Gastrocnemius medialis (tissue), 4 donors: ENCODE measurements around the gene MAGOHB.
A peak's percentile ranks its signal among the peaks of the same experiment; 100 is the strongest.

ENCODE experiments used
- POLR2A ChIP-seq, 2 donors: fragments of 450-650 bp; IDR thresholded peaks; one replicate each; pipeline ENCODE4 v1.6.1; 2017; ENCODE audit warnings: antibody characterized with exemption in 2 of 2, mild to moderate bottlenecking in 2 of 2, moderate library complexity in 2 of 2
- TF ChIP-seq, protein P1 (sequence below), 5 experiments: fragments of 450-650 bp in 3 of 5; fragments of 200-600 bp in 2 of 5; sonication (generic) in 2 of 5; IDR thresholded peaks in 4 of 5; conservative IDR thresholded peaks in 1 of 5; 1 replicate in 4 of 5; 2 replicates in 1 of 5; pipeline ENCODE4 v1.5.1; 2016 to 2019; ENCODE audit warnings: antibody characterized with exemption in 5 of 5, mild to moderate bottlenecking in 3 of 5, moderate library complexity in 3 of 5

DNA sequence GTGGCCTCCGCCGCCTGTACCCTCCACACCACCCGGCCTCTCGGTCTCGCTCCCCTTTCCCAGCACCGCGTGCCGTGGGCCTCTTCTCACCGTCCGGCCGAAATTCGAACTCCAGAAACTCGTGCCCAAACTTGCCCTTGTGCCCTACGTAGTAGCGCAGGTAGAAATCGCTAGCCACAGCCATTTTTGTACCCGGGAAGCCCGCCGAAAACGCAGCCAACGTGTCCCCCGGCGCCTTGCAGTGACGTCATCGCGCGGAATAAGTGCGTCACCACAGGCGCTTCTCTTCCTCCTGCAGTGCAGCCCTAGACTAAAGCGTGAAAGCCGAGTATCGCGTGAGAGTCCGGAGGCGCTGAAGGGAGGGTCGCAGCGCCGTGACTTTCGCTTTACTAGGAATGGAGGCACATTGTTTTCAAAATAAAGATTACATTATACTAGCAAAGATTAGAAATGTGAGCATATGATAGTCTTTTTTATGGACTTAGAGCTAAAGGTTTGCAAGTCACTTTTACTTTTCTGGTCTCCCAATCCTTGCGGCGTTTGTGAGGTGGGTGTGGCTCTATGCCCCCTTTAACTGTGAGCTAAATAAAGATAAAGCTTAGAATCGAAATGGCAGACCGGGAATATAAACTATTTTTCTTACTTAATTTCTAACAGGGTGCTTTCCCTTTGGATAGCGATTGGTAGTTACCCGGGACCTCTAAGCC, at the start of gene MAGOHB:
- TF ChIP-seq, protein P1, sequence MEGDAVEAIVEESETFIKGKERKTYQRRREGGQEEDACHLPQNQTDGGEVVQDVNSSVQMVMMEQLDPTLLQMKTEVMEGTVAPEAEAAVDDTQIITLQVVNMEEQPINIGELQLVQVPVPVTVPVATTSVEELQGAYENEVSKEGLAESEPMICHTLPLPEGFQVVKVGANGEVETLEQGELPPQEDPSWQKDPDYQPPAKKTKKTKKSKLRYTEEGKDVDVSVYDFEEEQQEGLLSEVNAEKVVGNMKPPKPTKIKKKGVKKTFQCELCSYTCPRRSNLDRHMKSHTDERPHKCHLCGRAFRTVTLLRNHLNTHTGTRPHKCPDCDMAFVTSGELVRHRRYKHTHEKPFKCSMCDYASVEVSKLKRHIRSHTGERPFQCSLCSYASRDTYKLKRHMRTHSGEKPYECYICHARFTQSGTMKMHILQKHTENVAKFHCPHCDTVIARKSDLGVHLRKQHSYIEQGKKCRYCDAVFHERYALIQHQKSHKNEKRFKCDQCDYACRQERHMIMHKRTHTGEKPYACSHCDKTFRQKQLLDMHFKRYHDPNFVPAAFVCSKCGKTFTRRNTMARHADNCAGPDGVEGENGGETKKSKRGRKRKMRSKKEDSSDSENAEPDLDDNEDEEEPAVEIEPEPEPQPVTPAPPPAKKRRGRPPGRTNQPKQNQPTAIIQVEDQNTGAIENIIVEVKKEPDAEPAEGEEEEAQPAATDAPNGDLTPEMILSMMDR (IDR thresholded peaks at IDR 0.05 in 4 of 5, conservative IDR thresholded peaks at IDR 0.05 in 1 of 5): peak in 2 of 5 experiments; percentile 49 to 52
- peak; percentile 51 to 82 for TF ChIP-seq POLR2A (IDR thresholded peaks at IDR 0.05)
